Neural progenitor cell (in vitro differentiated cells): ENCODE data around the gene EVI5L. TPM values are rescaled to one million over a fixed set of nuclear protein-coding genes. Genes with fewer than 3 reads are reported as not detected.

Source experiments
- DNase-seq: peaks from one replicate; pipeline ENCODE4 v3.0.0-alpha.2; 2016; ENCODE audit warnings: low spot score
- H2AFZ ChIP-seq: fragments of 200-600 bp; sonication (generic); replicated peaks from 2 replicates; pipeline ENCODE4 v1.6.1; 2016; ENCODE audit warnings: antibody characterized with exemption
- H3F3A ChIP-seq: fragments of 200-600 bp; sonication (generic); 2 replicates; pipeline ENCODE4 v1.6.1; 2016; ENCODE audit warnings: antibody characterized with exemption, low read depth
- H3K27ac ChIP-seq: fragments of 200-600 bp; sonication (generic); 2 replicates; pipeline ENCODE4 v1.5.1; 2016; ENCODE audit warnings: mild to moderate bottlenecking
- H3K27me3 ChIP-seq: fragments of 200-600 bp; sonication (generic); 2 replicates; pipeline ENCODE4 v1.6.1; 2016; ENCODE audit warnings: mild to moderate bottlenecking, moderate library complexity
- H3K36me3 ChIP-seq: fragments of 200-600 bp; sonication (generic); 2 replicates; pipeline ENCODE4 v1.5.1; 2016
- H3K4me1 ChIP-seq: fragments of 200-600 bp; sonication (generic); 2 replicates; pipeline ENCODE4 v1.6.1; 2016; ENCODE audit warnings: mixed run types
- H3K4me2 ChIP-seq: fragments of 200-600 bp; sonication (generic); 2 replicates; pipeline ENCODE4 v1.6.1; 2016
- H3K4me3 ChIP-seq: fragments of 200-600 bp; sonication (generic); 2 replicates; pipeline ENCODE4 v1.5.1; 2016
- H3K79me2 ChIP-seq: fragments of 200-600 bp; sonication (generic); 2 replicates; pipeline ENCODE4 v1.6.1; 2016; ENCODE audit warnings: low read depth
- H3K9ac ChIP-seq: fragments of 200-600 bp; sonication (generic); 2 replicates; pipeline ENCODE4 v1.6.1; 2016
- H3K9me3 ChIP-seq: fragments of 200-600 bp; sonication (generic); 2 replicates; pipeline ENCODE4 v1.5.1; 2016; ENCODE audit warnings: low read depth
- H4K20me1 ChIP-seq: fragments of 200-600 bp; sonication (generic); 2 replicates; pipeline ENCODE4 v1.6.1; 2016; ENCODE audit warnings: low read depth
- H3K27ac Mint-ChIP-seq: 3 replicates; pipeline ENCODE4 v1.8.0; 2021; ENCODE audit warnings: mixed read lengths
- H3K27me3 Mint-ChIP-seq: 2 replicates; pipeline ENCODE4 v1.8.0; 2022; ENCODE audit warnings: low read depth, mild to moderate bottlenecking, inconsistent platforms, moderate library complexity, mixed read lengths; ENCODE audit not compliant: insufficient read depth
- H3K36me3 Mint-ChIP-seq: 3 replicates; pipeline ENCODE4 v1.8.0; 2021; ENCODE audit warnings: mixed read lengths
- H3K4me1 Mint-ChIP-seq: 3 replicates; pipeline ENCODE4 v1.8.0; 2021; ENCODE audit warnings: mixed read lengths
- H3K4me3 Mint-ChIP-seq: 3 replicates; pipeline ENCODE4 v1.8.0; 2021; ENCODE audit warnings: mild to moderate bottlenecking, moderate library complexity, mixed read lengths
- H3K9me3 Mint-ChIP-seq: 3 replicates; pipeline ENCODE4 v1.8.0; 2020; ENCODE audit warnings: mixed read lengths
- CTCF ChIP-seq: fragments of 200-600 bp; sonication (generic); IDR thresholded peaks from 2 replicates; pipeline ENCODE4 v1.5.1; 2017; ENCODE audit warnings: antibody characterized with exemption, mild to moderate bottlenecking
- EZH2 ChIP-seq: fragments of 200-600 bp; sonication (generic); IDR thresholded peaks from 2 replicates; pipeline ENCODE4 v1.6.1; 2017; ENCODE audit warnings: antibody characterized with exemption, mild to moderate bottlenecking, moderate library complexity
- EZH2phosphoT487 ChIP-seq: fragments of 200-600 bp; sonication (generic); IDR thresholded peaks from 2 replicates; pipeline ENCODE4 v1.6.1; 2017; ENCODE audit warnings: antibody characterized with exemption
- total RNA-seq: library from RNA; depleted of rRNA; stranded (reverse); fragments of >200 nt; gene quantifications from 2 replicates; pipeline ENCODE4 v1.2.3, GENCODE V29; 2015; ENCODE audit warnings: low replicate concordance

Gene EVI5L
- total RNA-seq, 1 donor from 2014 or later: 4.1 TPM

- H3K4me2 ChIP-seq: no peak overlapping the region
- no peak overlapping the region for H2AFZ ChIP-seq
- H3K4me3 ChIP-seq: no peak overlapping the region
- TF ChIP-seq CTCF (no peak), EZH2phosphoT487 (no peak), EZH2 (no peak)
- no peaks in the 10 kb centered on the region for H3K36me3 ChIP-seq
- peaks cover 12% of the 10 kb centered on the region for H3K36me3 Mint-ChIP-seq
- H3K9me3 ChIP-seq: no peaks in the 10 kb centered on the region
- H3F3A ChIP-seq: peaks cover 9% of the 10 kb centered on the region
- no peak for DNase-seq
- no peaks in the 10 kb centered on the region for H3K9me3 Mint-ChIP-seq
- H3K4me1 Mint-ChIP-seq: peaks cover 3% of the 10 kb centered on the region
- H3K4me3 Mint-ChIP-seq: no peak overlapping the region
- H3K27ac Mint-ChIP-seq: no peak overlapping the region
- peaks cover 11% of the 10 kb centered on the region for H3K79me2 ChIP-seq
- peaks cover 32% of the 10 kb centered on the region for H3K27me3 ChIP-seq
- H3K9ac ChIP-seq: no peak overlapping the region
- H3K27ac ChIP-seq: no peak overlapping the region
- H4K20me1 ChIP-seq: peaks cover 47% of the 10 kb centered on the region
- H3K27me3 Mint-ChIP-seq: peaks cover 21% of the 10 kb centered on the region
- peaks cover 7% of the 10 kb centered on the region for H3K4me1 ChIP-seq
Measured at GRCh38 chr19:7911508-7912143, 81.6 kb downstream of the EVI5L start.

GRCh38 chr19:7912144-7912696 lies 82.2 kb downstream of the EVI5L start:
- DNase-seq: no peak

GRCh38 chr19:7912697-7913564 lies 82.9 kb downstream of the EVI5L start:
- DNase-seq: no peak
- TF ChIP-seq CTCF (no peak), EZH2phosphoT487 (no peak), EZH2 (no peak)
- peaks cover 34% of the 10 kb centered on the region for H4K20me1 ChIP-seq
- H3K36me3 Mint-ChIP-seq: peaks cover 12% of the 10 kb centered on the region
- no peaks in the 10 kb centered on the region for H3K36me3 ChIP-seq
- H3F3A ChIP-seq: peaks cover 20% of the 10 kb centered on the region
- H3K4me2 ChIP-seq: no peak overlapping the region
- peaks cover 7% of the 10 kb centered on the region for H3K4me1 Mint-ChIP-seq
- no peak overlapping the region for H2AFZ ChIP-seq
- H3K79me2 ChIP-seq: peaks cover 1% of the 10 kb centered on the region
- no peaks in the 10 kb centered on the region for H3K9me3 Mint-ChIP-seq
- no peaks in the 10 kb centered on the region for H3K9me3 ChIP-seq
- peaks cover 7% of the 10 kb centered on the region for H3K4me1 ChIP-seq
- H3K27me3 ChIP-seq: peaks cover 45% of the 10 kb centered on the region
- H3K4me3 ChIP-seq: no peak overlapping the region
- H3K9ac ChIP-seq: no peak overlapping the region
- H3K27ac ChIP-seq: no peak overlapping the region
- H3K4me3 Mint-ChIP-seq: no peak overlapping the region
- no peak overlapping the region for H3K27ac Mint-ChIP-seq
- peaks cover 26% of the 10 kb centered on the region for H3K27me3 Mint-ChIP-seq

More at GRCh38 chr19:7912144-7912696, 82.2 kb downstream of the EVI5L start:
- Mint-ChIP-seq H3K4me3 (no peak overlapping the region), H3K27me3 (peaks cover 24% of the 10 kb centered on the region), H3K36me3 (peaks cover 12% of the 10 kb centered on the region), H3K4me1 (peaks cover 6% of the 10 kb centered on the region), H3K27ac (no peak overlapping the region), H3K9me3 (no peaks in the 10 kb centered on the region)
- Histone ChIP-seq H3K4me1 (peaks cover 7% of the 10 kb centered on the region), H3K27me3 (peaks cover 38% of the 10 kb centered on the region), H3F3A (peaks cover 15% of the 10 kb centered on the region), H3K4me3 (no peak overlapping the region), H3K9ac (no peak overlapping the region), H4K20me1 (peaks cover 41% of the 10 kb centered on the region), H3K36me3 (no peaks in the 10 kb centered on the region), H3K4me2 (no peak overlapping the region), H2AFZ (no peak overlapping the region), H3K27ac (no peak overlapping the region), H3K9me3 (no peaks in the 10 kb centered on the region), H3K79me2 (peaks cover 7% of the 10 kb centered on the region)
- TF ChIP-seq EZH2: no peak
- TF ChIP-seq CTCF: no peak
- no peak for TF ChIP-seq EZH2phosphoT487
